Loucy (cell line): Measurements from ENCODE around the gene RNPEPL1.

ENCODE experiments used
- EZH2phosphoT487 ChIP-seq: fragments of 200-600 bp; IDR thresholded peaks from 2 replicates; pipeline ENCODE4 v1.6.1; 2018; ENCODE audit warnings: antibody characterized with exemption, mild to moderate bottlenecking, moderate library complexity, borderline replicate concordance
- TF ChIP-seq, protein P1 (sequence below): fragments of 200-600 bp; sonication (generic); conservative IDR thresholded peaks from 2 replicates; pipeline ENCODE4 v1.5.1; 2014; ENCODE audit warnings: mild to moderate bottlenecking, antibody characterized with exemption, low read length

DNA sequence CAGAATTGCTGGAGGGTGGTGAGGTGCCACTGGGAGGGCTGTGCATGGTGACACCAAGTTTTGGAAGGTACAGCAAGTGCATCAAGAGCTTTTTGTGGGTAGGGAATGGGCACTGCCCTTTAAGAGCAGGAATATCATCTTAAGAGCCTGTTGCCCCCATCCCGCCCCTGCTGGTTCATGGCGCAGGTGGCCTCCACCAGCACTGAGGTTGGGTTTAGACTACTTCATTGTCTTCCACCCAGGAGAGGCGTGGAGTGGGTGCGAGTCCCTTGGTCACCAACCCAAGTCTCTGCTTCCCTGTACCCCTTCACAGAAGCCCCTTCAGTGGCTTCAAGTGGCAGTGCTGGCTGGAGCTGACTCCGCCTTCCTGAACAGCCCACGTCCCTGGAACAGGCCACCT, 7.8 kb downstream of the RNPEPL1 start:
- TF ChIP-seq, protein P1, sequence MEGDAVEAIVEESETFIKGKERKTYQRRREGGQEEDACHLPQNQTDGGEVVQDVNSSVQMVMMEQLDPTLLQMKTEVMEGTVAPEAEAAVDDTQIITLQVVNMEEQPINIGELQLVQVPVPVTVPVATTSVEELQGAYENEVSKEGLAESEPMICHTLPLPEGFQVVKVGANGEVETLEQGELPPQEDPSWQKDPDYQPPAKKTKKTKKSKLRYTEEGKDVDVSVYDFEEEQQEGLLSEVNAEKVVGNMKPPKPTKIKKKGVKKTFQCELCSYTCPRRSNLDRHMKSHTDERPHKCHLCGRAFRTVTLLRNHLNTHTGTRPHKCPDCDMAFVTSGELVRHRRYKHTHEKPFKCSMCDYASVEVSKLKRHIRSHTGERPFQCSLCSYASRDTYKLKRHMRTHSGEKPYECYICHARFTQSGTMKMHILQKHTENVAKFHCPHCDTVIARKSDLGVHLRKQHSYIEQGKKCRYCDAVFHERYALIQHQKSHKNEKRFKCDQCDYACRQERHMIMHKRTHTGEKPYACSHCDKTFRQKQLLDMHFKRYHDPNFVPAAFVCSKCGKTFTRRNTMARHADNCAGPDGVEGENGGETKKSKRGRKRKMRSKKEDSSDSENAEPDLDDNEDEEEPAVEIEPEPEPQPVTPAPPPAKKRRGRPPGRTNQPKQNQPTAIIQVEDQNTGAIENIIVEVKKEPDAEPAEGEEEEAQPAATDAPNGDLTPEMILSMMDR, result no peak
- no peak for TF ChIP-seq EZH2phosphoT487
